HUES64 (cell line): ENCODE results near the gene GAS1. TPM values are rescaled to one million over a fixed set of nuclear protein-coding genes. Genes with fewer than 3 reads are reported as not detected.

ENCODE experiments used
- H3K27ac ChIP-seq: 2 replicates; pipeline ENCODE4 v1.7.0; 2013; ENCODE audit warnings: low read depth, low read length, inconsistent platforms
- H3K27me3 ChIP-seq: 2 replicates; pipeline ENCODE4 v1.6.1; 2013; ENCODE audit warnings: mild to moderate bottlenecking, low read length; ENCODE audit not compliant: insufficient read depth
- H3K36me3 ChIP-seq: 2 replicates; pipeline ENCODE4 v1.6.1; 2013; ENCODE audit warnings: mild to moderate bottlenecking, low read length; ENCODE audit not compliant: insufficient read depth
- H3K4me1 ChIP-seq: 2 replicates; pipeline ENCODE4 v1.6.1; 2013; ENCODE audit warnings: mild to moderate bottlenecking, low read length, moderate library complexity; ENCODE audit not compliant: insufficient read depth
- H3K4me3 ChIP-seq: 2 replicates; pipeline ENCODE4 v1.5.1; 2013; ENCODE audit warnings: mild to moderate bottlenecking, low read length, moderate library complexity
- H3K9ac ChIP-seq: 2 replicates; pipeline ENCODE4 v1.6.1; 2013; ENCODE audit warnings: mild to moderate bottlenecking, low read depth, low read length
- H3K9me3 ChIP-seq: 2 replicates; pipeline ENCODE4 v1.6.1; 2013; ENCODE audit warnings: low read depth, low read length; ENCODE audit not compliant: insufficient read depth
- WGBS: fragments of 150-250, 120-280 bp; methylation state at CpG from one replicate; pipeline ENCODE4 v1.1.7; 2013; ENCODE audit warnings: missing lambda C conversion rate; 5-methylcytosine and 5-hydroxymethylcytosine counted together
- polyA plus RNA-seq, 2 experiments: library from polyadenylated mRNA; stranded (reverse); fragments of 50-300 nt; gene quantifications; one replicate each; pipeline ENCODE4 v1.2.3, GENCODE V29; 2013

Gene GAS1
- polyA plus RNA-seq (2013, experiment 1 of 2), result 7.1 TPM
- 11.8 TPM for polyA plus RNA-seq (2013, experiment 2 of 2)

DNA sequence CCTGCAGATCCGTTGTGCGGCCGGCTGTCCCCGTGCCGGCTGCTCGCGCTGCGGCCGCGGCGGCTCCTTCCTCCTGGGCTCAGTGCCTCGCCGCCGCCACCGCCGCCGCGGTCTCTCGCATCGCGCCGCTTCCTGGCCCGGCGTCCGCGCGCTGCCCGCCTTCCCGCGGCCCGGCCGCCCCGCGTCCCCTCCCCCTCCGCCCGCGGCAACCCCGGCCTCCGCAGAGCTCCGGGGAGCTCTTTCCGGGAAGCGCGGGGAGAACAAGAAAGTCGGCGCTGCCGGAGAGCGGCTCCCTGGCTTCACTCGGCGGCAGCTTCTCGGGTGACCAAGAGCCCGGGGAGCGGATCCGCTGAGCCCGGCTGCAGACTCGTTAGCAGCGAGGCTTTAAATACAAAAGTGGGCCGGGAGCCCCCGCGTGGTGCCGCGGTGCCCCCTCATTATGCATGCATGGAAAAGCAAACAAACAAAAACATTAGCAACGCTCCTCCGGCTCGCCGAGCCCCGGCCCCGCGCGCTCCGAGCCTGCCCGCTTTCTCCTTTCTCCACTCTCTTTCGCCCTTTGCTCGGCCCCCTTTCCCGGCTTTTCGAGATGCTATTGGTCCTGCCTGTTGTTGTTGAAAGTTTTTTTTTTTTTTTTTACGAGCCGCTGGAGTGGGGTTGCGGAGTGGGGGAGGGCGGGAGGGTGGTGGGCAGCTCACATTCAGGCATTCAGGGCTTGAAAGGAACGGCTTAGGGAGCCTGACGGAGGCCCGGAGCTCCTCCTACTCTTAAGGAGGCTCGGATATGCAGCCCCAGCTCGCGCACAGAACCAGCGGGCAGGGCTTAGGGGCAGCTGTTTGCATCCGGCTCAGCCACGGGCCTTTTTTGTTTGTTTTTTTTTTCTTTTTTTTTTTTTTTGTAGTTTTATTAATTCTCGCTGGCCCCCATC, at the start of gene GAS1:
TSS of gene GAS1 (minus strand) at position 361 of the 928 bp plus-strand sequence. CDS start 727 bp downstream, outside the sequence.
- Histone ChIP-seq H3K27ac (peak within 1 kb of the TSS; percentile 96), H3K4me1 (peaks cover 38% of the 10 kb centered on the region), H3K9ac (peak within 1 kb of the TSS; percentile 82), H3K4me3 (peak within 1 kb of the TSS; percentile 81), H3K27me3 (peaks cover 58% of the 10 kb centered on the region), H3K9me3 (peaks cover 6% of the 10 kb centered on the region; the same call in 1 of the 2 replicates), H3K36me3 (no peaks in the 10 kb centered on the region)
- under 1% methylated on average over 89 of the region's 89 CpGs for WGBS

DNA sequence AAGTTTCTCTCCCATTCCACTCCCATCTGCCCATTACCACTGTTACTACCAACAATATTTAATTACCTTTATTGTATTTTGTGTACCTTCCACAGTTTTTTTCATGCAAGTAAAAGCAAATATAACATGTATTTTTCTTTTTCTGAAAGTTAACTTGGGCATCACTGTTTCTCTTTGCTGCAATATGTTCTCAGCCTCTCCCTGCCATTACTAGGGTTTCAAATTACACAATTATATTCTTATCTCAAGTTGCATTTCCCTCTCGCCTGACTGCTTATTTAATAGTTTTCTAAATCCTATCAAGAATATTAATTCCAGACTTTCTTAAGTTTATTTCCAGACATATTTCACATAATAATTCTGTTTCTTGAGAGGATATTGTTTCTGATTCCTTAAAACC, 46.9 kb upstream of the GAS1 start:
- H3K9ac ChIP-seq, result no peak overlapping the region
- no peaks in the 10 kb centered on the region for H3K9me3 ChIP-seq
- H3K27me3 ChIP-seq, result no peaks in the 10 kb centered on the region
- H3K36me3 ChIP-seq, result no peaks in the 10 kb centered on the region
- no peak overlapping the region for H3K27ac ChIP-seq
- 73% methylated on average over 1 of the region's 1 CpG for WGBS
- H3K4me1 ChIP-seq, result no peaks in the 10 kb centered on the region
- H3K4me3 ChIP-seq, result no peak overlapping the region

DNA sequence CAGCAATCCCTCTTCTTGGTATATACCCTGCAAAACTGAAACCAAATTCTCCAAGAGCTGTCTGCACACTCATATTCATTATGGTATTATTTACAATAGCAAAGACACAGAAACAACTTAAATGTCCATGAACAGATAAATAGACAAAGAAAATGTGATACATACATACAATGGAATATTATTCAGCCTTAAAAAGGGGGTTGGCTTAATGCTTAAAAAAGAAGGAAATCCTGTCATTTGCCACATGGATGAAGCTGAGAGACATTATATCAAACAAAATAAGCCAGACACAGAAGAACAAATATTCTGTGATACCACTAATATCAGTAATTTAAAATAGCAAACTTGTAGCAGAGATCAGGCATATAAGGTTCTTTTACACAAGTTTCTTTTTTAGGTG, 46.5 kb upstream of the GAS1 start:
- Histone ChIP-seq H3K4me3 (no peak overlapping the region), H3K27me3 (no peaks in the 10 kb centered on the region), H3K36me3 (no peaks in the 10 kb centered on the region), H3K27ac (no peak overlapping the region), H3K4me1 (no peaks in the 10 kb centered on the region), H3K9ac (no peak overlapping the region), H3K9me3 (no peaks in the 10 kb centered on the region)

DNA sequence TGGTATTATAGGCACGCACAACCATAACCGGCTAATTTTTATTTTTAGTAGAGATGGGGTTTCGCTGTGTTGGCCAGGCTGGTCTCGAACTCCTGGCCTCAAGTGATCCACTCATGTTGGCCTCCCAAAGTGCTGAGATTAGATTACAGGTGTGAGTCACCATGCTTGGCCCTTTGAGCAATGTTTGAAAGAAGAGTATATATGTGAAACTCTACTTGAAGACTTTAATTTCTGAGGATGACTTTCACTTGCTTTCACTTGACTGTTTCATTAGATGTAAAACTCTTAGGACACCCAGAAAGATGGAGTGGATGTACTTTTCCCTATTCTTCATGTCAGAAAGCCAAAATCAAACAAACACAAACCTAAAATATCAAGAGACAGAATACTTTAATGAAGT, 43.8 kb upstream of the GAS1 start:
- Histone ChIP-seq H3K9ac (no peak overlapping the region), H3K27me3 (no peaks in the 10 kb centered on the region; the same call in 1 of the 2 replicates), H3K4me3 (no peak overlapping the region), H3K4me1 (no peaks in the 10 kb centered on the region), H3K9me3 (no peaks in the 10 kb centered on the region), H3K27ac (no peak overlapping the region), H3K36me3 (no peaks in the 10 kb centered on the region)
- 94% methylated on average over 3 of the region's 4 CpGs for WGBS

GRCh38 chr9:86990290-86990689, 43.0 kb upstream of the GAS1 start:
- no peak overlapping the region for H3K27ac ChIP-seq
- no peak overlapping the region for H3K4me3 ChIP-seq
- no peaks in the 10 kb centered on the region for H3K9me3 ChIP-seq
- H3K27me3 ChIP-seq, result no peaks in the 10 kb centered on the region; the same call in 1 of the 2 replicates
- no peaks in the 10 kb centered on the region for H3K4me1 ChIP-seq
- no peak overlapping the region for H3K9ac ChIP-seq
- WGBS, result 90% methylated on average over 1 of the region's 2 CpGs
- H3K36me3 ChIP-seq, result no peaks in the 10 kb centered on the region

DNA sequence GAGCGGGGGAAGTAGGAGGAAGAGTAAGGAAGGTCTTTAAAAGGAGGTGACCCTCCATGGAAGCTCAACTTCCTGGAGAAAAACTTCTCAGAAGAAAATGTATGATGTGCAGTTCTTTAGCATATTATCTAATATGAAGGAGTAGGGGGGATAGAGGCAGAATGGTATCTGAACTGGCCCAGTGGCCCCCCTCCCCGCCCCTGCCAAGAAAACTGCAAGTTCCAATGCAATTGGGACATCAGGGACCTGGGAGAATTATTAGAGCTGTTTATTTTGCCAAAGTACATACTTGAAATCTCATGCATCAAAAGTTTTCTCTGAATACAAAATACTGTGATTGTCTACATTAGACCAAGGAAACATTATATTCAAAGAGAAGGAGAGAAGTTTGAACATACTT, 40.6 kb upstream of the GAS1 start:
- no peak overlapping the region for H3K4me3 ChIP-seq
- H3K4me1 ChIP-seq, result no peaks in the 10 kb centered on the region
- H3K27ac ChIP-seq, result no peak overlapping the region
- H3K9ac ChIP-seq, result no peak overlapping the region
- no peaks in the 10 kb centered on the region for H3K36me3 ChIP-seq
- H3K9me3 ChIP-seq, result no peaks in the 10 kb centered on the region
- no peaks in the 10 kb centered on the region; the same call in 1 of the 2 replicates for H3K27me3 ChIP-seq
- WGBS, result 95% methylated on average over 2 of the region's 2 CpGs

GRCh38 chr9:86985132-86985647, 37.9 kb upstream of the GAS1 start:
- Histone ChIP-seq H3K4me1 (no peaks in the 10 kb centered on the region), H3K27ac (no peak overlapping the region), H3K36me3 (no peaks in the 10 kb centered on the region), H3K4me3 (no peak overlapping the region), H3K9ac (no peak overlapping the region), H3K9me3 (no peaks in the 10 kb centered on the region), H3K27me3 (no peaks in the 10 kb centered on the region; the same call in 1 of the 2 replicates)
- WGBS, result 87% methylated on average over 2 of the region's 2 CpGs

- Histone ChIP-seq H3K4me1 (no peaks in the 10 kb centered on the region), H3K9ac (no peak overlapping the region), H3K4me3 (no peak overlapping the region), H3K36me3 (no peaks in the 10 kb centered on the region), H3K27me3 (no peaks in the 10 kb centered on the region; the same call in 1 of the 2 replicates), H3K27ac (no peak overlapping the region), H3K9me3 (no peaks in the 10 kb centered on the region)
- WGBS, result 90% methylated on average over 11 of the region's 11 CpGs
These were observed 36.4 kb upstream of the GAS1 start for GRCh38 chr9:86983620-86984259.

GRCh38 chr9:86983249-86983619, 35.9 kb upstream of the GAS1 start:
- Histone ChIP-seq H3K9ac (no peak overlapping the region), H3K9me3 (no peaks in the 10 kb centered on the region), H3K4me3 (no peak overlapping the region), H3K4me1 (no peaks in the 10 kb centered on the region), H3K27ac (no peak overlapping the region), H3K27me3 (no peaks in the 10 kb centered on the region; the same call in 1 of the 2 replicates), H3K36me3 (no peaks in the 10 kb centered on the region)
- WGBS, result 92% methylated on average over 4 of the region's 4 CpGs

- 74% methylated on average over 3 of the region's 3 CpGs for WGBS
- no peaks in the 10 kb centered on the region for H3K4me1 ChIP-seq
- H3K4me3 ChIP-seq, result no peak overlapping the region
- H3K9me3 ChIP-seq, result no peaks in the 10 kb centered on the region
- no peaks in the 10 kb centered on the region for H3K36me3 ChIP-seq
- no peak overlapping the region for H3K9ac ChIP-seq
- no peaks in the 10 kb centered on the region for H3K27me3 ChIP-seq
- H3K27ac ChIP-seq, result no peak overlapping the region
These were observed 33.5 kb upstream of the GAS1 start for GRCh38 chr9:86980802-86981201.

- 98% methylated on average over 1 of the region's 1 CpG for WGBS
- H3K36me3 ChIP-seq, result no peaks in the 10 kb centered on the region
- no peak overlapping the region for H3K27ac ChIP-seq
- H3K4me1 ChIP-seq, result no peaks in the 10 kb centered on the region
- no peaks in the 10 kb centered on the region for H3K27me3 ChIP-seq
- no peaks in the 10 kb centered on the region for H3K9me3 ChIP-seq
- H3K4me3 ChIP-seq, result no peak overlapping the region
- H3K9ac ChIP-seq, result no peak overlapping the region
These were observed 32.4 kb upstream of the GAS1 start for GRCh38 chr9:86979657-86980056.
